Activated T-helper 2 cell treated with anti-CD3 and anti-CD28 coated beads, Interferon-gamma antibody, Interleukin-2, Interleukin-4, amounts not matched to agents 10 μg/mL and 5 μg/mL and 100 μg/mL, durations not matched to agents 14 hours and 24 hours and 36 hours (primary cell): Measurements from ENCODE around the gene PGGHG. TPM values are rescaled to one million over a fixed set of nuclear protein-coding genes. Genes with fewer than 3 reads are reported as not detected.
A peak's percentile ranks its signal among the peaks of the same experiment; 100 is the strongest.
"Not testable (repeated sequence)": the region's sequence is repeated elsewhere in the genome, so short reads cannot be mapped to it uniquely, and the experiment has no call there.

Experiments used
- DNase-seq: peaks from one replicate; pipeline ENCODE4 v3.0.0; 2021; ENCODE audit warnings: low spot score
- H3K27ac Mint-ChIP-seq: one replicate; pipeline ENCODE4 v1.8.0; 2021; ENCODE audit warnings: mixed read lengths
- H3K27me3 Mint-ChIP-seq: one replicate; pipeline ENCODE4 v1.8.0; 2021; ENCODE audit warnings: low read depth, mixed read lengths
- H3K36me3 Mint-ChIP-seq: one replicate; pipeline ENCODE4 v1.8.0; 2021; ENCODE audit warnings: low read depth, mixed read lengths
- H3K4me1 Mint-ChIP-seq: one replicate; pipeline ENCODE4 v1.8.0; 2021; ENCODE audit warnings: low read depth, mixed read lengths
- H3K4me3 Mint-ChIP-seq: one replicate; pipeline ENCODE4 v1.8.0; 2021; ENCODE audit warnings: low read depth, mild to moderate bottlenecking, moderate library complexity, mixed read lengths
- H3K9me3 Mint-ChIP-seq: one replicate; pipeline ENCODE4 v1.8.0; 2021; ENCODE audit warnings: mixed read lengths
- intact Hi-C: fragments of 100-400 bp; cut with micrococcal nuclease; formaldehyde crosslinking; loops from one replicate; pipeline ENCODE4 v1.15.1; 2023
- total RNA-seq: library from RNA; stranded (reverse); gene quantifications from 2 replicates; pipeline ENCODE4 v1.2.3, GENCODE V29; 2022

Gene PGGHG
- total RNA-seq, 1 donor from 2014 or later, result 62.0 TPM

DNA sequence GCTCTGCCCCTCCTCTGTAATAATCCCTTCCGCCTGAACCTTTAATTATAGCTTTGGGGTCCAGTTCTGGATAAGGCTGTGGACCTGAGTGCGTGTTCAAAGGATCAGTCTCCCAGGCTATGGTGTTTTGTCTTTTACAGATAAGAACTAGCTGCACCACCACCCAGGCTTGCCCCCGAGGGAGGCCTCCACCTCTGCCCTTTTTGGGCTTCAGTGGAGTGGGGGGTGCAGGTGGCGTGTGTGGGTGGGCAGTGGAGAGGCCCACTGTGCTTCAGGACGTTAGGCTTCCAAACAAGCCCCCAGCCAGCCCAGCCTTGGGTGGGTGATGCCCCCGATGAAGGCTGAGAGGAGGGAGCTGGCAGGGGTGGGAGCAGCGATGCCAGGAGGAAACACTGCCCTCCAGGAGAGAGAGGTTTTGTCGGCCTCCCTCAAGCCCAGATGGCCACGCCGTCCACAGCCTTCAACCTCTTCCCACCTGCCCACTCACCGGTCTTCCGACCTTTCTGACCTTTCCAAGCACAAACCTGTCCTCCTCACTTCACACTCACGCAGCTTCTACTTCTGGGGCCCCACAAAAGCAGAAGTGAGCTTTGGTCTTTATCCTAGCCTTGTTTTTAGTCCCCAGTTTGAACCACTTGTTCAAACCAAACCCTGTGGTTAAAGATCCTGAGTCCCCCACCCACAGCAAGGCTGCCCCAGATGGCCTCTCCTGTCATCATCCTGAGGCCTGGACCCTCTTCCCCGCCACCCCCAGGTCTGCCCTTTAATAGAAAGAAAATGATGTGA, 31.8 kb upstream of the PGGHG start:
- H3K36me3 Mint-ChIP-seq, result peaks cover 17% of the 10 kb centered on the region
- H3K27ac Mint-ChIP-seq, result no peak overlapping the region
- H3K9me3 Mint-ChIP-seq, result no peaks in the 10 kb centered on the region

GRCh38 chr11:257766-258493, 31.0 kb upstream of the PGGHG start:
- H3K4me1 Mint-ChIP-seq, result peaks cover 2% of the 10 kb centered on the region
- DNase-seq, result no peak
- intact Hi-C loops, result no loop called here
- peaks cover 7% of the 10 kb centered on the region for H3K27me3 Mint-ChIP-seq
- H3K36me3 Mint-ChIP-seq, result peaks cover 9% of the 10 kb centered on the region
- H3K9me3 Mint-ChIP-seq, result no peaks in the 10 kb centered on the region
- H3K27ac Mint-ChIP-seq, result no peak overlapping the region
- H3K4me3 Mint-ChIP-seq, result no peak overlapping the region

More for the DNA sequence above, 31.8 kb upstream of the PGGHG start:
- peaks cover 7% of the 10 kb centered on the region for H3K27me3 Mint-ChIP-seq
- peaks cover under 1% of the 10 kb centered on the region for H3K4me1 Mint-ChIP-seq
- no peak overlapping the region for H3K4me3 Mint-ChIP-seq
- intact Hi-C loops, result no loop called here
- DNase-seq, result no peak

GRCh38 chr11:259413-259812, 29.5 kb upstream of the PGGHG start:
- Mint-ChIP-seq H3K36me3 (no peaks in the 10 kb centered on the region), H3K4me1 (peaks cover 2% of the 10 kb centered on the region), H3K9me3 (no peaks in the 10 kb centered on the region), H3K27me3 (peaks cover 7% of the 10 kb centered on the region), H3K4me3 (no peak overlapping the region), H3K27ac (no peak overlapping the region)
- intact Hi-C loops, result no loop called here
- no peak for DNase-seq

- intact Hi-C loops, result no loop called here
- DNase-seq, result no peak
- Mint-ChIP-seq H3K4me3 (no peak overlapping the region), H3K27ac (no peak overlapping the region), H3K36me3 (no peaks in the 10 kb centered on the region), H3K27me3 (peaks cover 7% of the 10 kb centered on the region), H3K4me1 (peaks cover 4% of the 10 kb centered on the region), H3K9me3 (no peaks in the 10 kb centered on the region)
Observed at GRCh38 chr11:261624-262023, 27.3 kb upstream of the PGGHG start.

GRCh38 chr11:266676-267439, 22.1 kb upstream of the PGGHG start:
- Mint-ChIP-seq H3K4me1 (peaks cover 35% of the 10 kb centered on the region), H3K27me3 (no peaks in the 10 kb centered on the region), H3K27ac (peak overlapping the region; percentile 85), H3K4me3 (peak overlapping the region; percentile 74), H3K9me3 (no peaks in the 10 kb centered on the region), H3K36me3 (no peaks in the 10 kb centered on the region)
- intact Hi-C loops, result loop anchor here (5.0 kb wide), 1 partner anchor 90 kb away; no protein-coding TSS in a partner anchor
- DNase-seq, result no peak

DNA sequence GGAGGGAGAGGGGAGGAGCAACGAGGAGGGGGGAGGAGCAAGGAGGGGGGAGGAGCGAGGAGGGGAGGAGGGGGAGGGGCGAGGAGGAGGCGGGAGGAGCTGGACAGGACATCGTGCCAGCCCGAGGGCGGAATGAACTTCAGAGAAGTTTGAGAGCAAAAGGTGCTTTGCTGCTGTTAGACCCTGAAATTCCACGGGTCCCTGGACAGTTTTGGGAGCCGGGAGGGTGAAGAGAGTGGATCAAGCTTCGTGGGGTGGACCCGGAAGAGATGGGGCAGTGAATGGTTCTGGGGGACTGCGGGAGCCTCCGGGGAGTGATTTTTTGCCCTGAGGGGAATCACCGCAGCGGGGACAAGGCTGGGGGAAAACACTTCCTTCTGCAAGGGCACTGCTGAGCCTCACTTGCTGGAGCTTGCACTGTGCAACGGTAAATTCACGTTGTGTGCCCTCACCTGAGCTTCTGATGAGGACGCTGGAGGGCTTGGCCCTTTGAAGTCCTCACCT, 21.4 kb upstream of the PGGHG start:
- Mint-ChIP-seq H3K36me3 (no peaks in the 10 kb centered on the region), H3K4me1 (peaks cover 34% of the 10 kb centered on the region), H3K4me3 (peak overlapping the region; percentile 89), H3K27ac (peak overlapping the region; percentile 97), H3K27me3 (peaks cover under 1% of the 10 kb centered on the region), H3K9me3 (no peaks in the 10 kb centered on the region)
- DNase-seq, result peak; percentile 48
- intact Hi-C loops, result loop anchor here (5.0 kb wide), 1 partner anchor 90 kb away; no protein-coding TSS in a partner anchor

DNA sequence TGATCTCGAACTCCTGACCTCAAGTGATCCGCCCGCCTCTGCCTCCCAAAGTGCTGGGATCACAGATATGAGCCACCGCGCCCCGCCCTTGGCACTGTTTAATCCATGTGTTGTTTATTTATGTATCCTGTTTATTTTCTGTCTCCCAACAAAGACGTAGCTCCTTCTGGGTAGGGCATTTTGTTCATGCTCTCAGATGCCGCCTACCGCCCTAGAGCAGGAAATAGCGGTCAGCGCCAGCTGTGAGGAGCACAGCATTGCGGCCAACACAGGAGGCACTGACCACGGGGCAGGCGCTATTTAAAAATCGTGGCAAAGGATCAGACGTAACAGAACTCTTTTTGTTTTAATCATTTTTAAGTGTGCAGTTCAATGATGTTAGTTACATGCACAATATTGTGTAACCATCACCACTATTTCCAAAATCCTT, 20.2 kb upstream of the PGGHG start:
- peak; percentile 63 for DNase-seq
- intact Hi-C loops, result loop anchor here (1.0 to 5.0 kb wide), 4 partner anchors 32 to 89 kb away; partner anchors contain the start of genes PSMD13 and SIRT3
- not testable (repeated sequence) for H3K9me3 Mint-ChIP-seq, H3K27me3 Mint-ChIP-seq, H3K36me3 Mint-ChIP-seq
- Mint-ChIP-seq H3K4me1 (peaks cover 34% of the 10 kb centered on the region), H3K4me3 (peak overlapping the region; percentile 89), H3K27ac (peak overlapping the region; percentile 97)

GRCh38 chr11:269146-269890, 19.6 kb upstream of the PGGHG start:
- intact Hi-C loops, result loop anchor here (1.0 to 5.0 kb wide), 4 partner anchors 33 to 88 kb away; partner anchors contain the start of genes PSMD13 and SIRT3

GRCh38 chr11:270451-271318, 18.2 kb upstream of the PGGHG start:
- DNase-seq, result no peak
- peaks cover 34% of the 10 kb centered on the region for H3K4me1 Mint-ChIP-seq
- no peaks in the 10 kb centered on the region for H3K9me3 Mint-ChIP-seq
- no peak overlapping the region for H3K27ac Mint-ChIP-seq
- H3K4me3 Mint-ChIP-seq, result no peak overlapping the region
- peaks cover 12% of the 10 kb centered on the region for H3K27me3 Mint-ChIP-seq
- intact Hi-C loops, result no loop called here
- H3K36me3 Mint-ChIP-seq, result no peaks in the 10 kb centered on the region

More at GRCh38 chr11:269146-269890, 19.6 kb upstream of the PGGHG start:
- no peaks in the 10 kb centered on the region for H3K36me3 Mint-ChIP-seq
- DNase-seq, result peak; percentile 55
- peak overlapping the region; percentile 89 for H3K4me3 Mint-ChIP-seq
- peak overlapping the region; percentile 97 for H3K27ac Mint-ChIP-seq
- H3K9me3 Mint-ChIP-seq, result no peaks in the 10 kb centered on the region
- peaks cover 34% of the 10 kb centered on the region for H3K4me1 Mint-ChIP-seq
- H3K27me3 Mint-ChIP-seq, result peaks cover 8% of the 10 kb centered on the region

GRCh38 chr11:271319-271715, 17.6 kb upstream of the PGGHG start:
- intact Hi-C loops, result no loop called here
- DNase-seq, result no peak
- Mint-ChIP-seq H3K4me1 (peaks cover 34% of the 10 kb centered on the region), H3K27me3 (peaks cover 18% of the 10 kb centered on the region), H3K9me3 (peaks cover 5% of the 10 kb centered on the region), H3K4me3 (no peak overlapping the region), H3K27ac (no peak overlapping the region), H3K36me3 (peaks cover 5% of the 10 kb centered on the region)

DNA sequence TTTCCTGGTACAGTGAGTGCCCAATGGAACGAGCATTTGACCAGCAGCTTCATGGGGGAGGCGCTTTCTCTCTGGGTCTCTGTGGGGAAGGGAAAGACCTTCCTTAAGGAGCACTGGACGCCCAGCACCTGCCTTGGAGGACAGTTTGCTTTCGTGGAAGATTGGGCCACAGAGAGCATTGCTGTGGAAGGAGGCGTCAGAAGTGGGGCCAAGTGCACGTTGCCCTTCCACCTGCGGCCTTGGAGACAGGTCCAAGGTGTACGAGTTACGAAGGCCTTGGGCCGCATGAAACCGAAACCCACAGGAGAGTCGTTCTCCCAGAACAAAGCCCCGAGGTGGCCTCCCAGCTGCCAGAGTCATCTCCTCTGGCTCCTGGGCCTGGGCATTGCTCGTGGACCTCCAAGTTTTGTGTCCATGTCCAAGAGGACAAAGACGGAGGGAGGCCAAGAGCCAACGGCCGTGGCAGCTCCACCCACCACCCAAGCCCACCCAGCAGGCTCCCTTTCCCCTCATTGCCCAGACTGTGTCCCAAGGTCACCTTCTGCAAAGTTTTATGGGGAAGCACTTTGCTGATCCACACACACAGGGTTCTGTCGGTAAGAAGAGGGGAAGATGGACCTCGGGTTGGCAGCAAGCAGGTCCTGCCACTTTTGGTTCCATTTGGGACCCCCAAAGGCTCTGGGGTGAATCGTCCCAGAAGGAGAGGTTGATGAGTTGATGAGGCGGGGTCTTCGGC, 16.6 kb upstream of the PGGHG start:
- peaks cover 33% of the 10 kb centered on the region for H3K4me1 Mint-ChIP-seq
- H3K27me3 Mint-ChIP-seq, result peaks cover 25% of the 10 kb centered on the region
- DNase-seq, result no peak
- peaks cover 11% of the 10 kb centered on the region for H3K36me3 Mint-ChIP-seq
- no peak overlapping the region for H3K4me3 Mint-ChIP-seq
- intact Hi-C loops, result no loop called here
- peaks cover 11% of the 10 kb centered on the region for H3K9me3 Mint-ChIP-seq
- no peak overlapping the region for H3K27ac Mint-ChIP-seq
